CD8-positive, alpha-beta memory T cell (primary cell): ENCODE measurements around the gene KCNMA1. TPM values are rescaled to one million over a fixed set of nuclear protein-coding genes. Genes with fewer than 3 reads are reported as not detected.

Source experiments
- CTCF ChIA-PET: fragments of 350-600 bp; sonication (Branson Sonifier 250); formaldehyde crosslinking; loops from one replicate; lab custom pipeline; 2021; ENCODE audit warnings: antibody characterized with exemption; lab: Charles Lee
- POLR2A ChIA-PET: fragments of 350-600 bp; sonication (Branson Sonifier 250); formaldehyde crosslinking; loops from one replicate; lab custom pipeline; 2021; ENCODE audit warnings: antibody characterized with exemption; lab: Charles Lee
- DNase-seq, 5 donors: peaks; one replicate each; pipeline versions ENCODE4 v3.0.0 to v3.0.0-alpha.2; 2020 to 2022; ENCODE audit warnings: mixed read lengths in 1 of 5
- H3K27ac ChIP-seq: one replicate; pipeline ENCODE4 v1.7.0; 2013; ENCODE audit warnings: low read depth, mild to moderate bottlenecking, low read length, moderate library complexity
- H3K27me3 ChIP-seq: 2 replicates; pipeline ENCODE4 v1.7.0; 2013; ENCODE audit warnings: low read length, mild to moderate bottlenecking; ENCODE audit not compliant: insufficient read depth, poor library complexity, severe bottlenecking
- H3K36me3 ChIP-seq: 2 replicates; pipeline ENCODE4 v1.7.0; 2013; ENCODE audit warnings: mild to moderate bottlenecking, low read length, moderate library complexity; ENCODE audit not compliant: insufficient read depth
- H3K4me1 ChIP-seq: 2 replicates; pipeline ENCODE4 v1.7.0; 2013; ENCODE audit warnings: mild to moderate bottlenecking, low read length, moderate library complexity; ENCODE audit not compliant: insufficient read depth
- H3K4me3 ChIP-seq: 2 replicates; pipeline ENCODE4 v1.7.0; 2013; ENCODE audit warnings: mild to moderate bottlenecking, low read length
- H3K9me3 ChIP-seq: 2 replicates; pipeline ENCODE4 v1.7.0; 2013; ENCODE audit warnings: mild to moderate bottlenecking, low read length
- H3K27ac Mint-ChIP-seq, 8 donors: one replicate each; pipeline ENCODE4 v1.8.0; 2020 to 2021; ENCODE audit warnings: mixed read lengths in 8 of 8, mild to moderate bottlenecking in 6 of 8, inconsistent platforms in 3 of 8, moderate library complexity in 3 of 8
- H3K27me3 Mint-ChIP-seq, 2 donors: one replicate each; pipeline ENCODE4 v1.8.0; 2020 to 2021; ENCODE audit warnings: mixed read lengths in 2 of 2, mild to moderate bottlenecking in 1 of 2, moderate library complexity in 1 of 2
- H3K36me3 Mint-ChIP-seq, 3 donors: one replicate each; pipeline ENCODE4 v1.8.0; 2020 to 2021; ENCODE audit warnings: mixed read lengths in 3 of 3, inconsistent platforms in 1 of 3, mild to moderate bottlenecking in 1 of 3
- H3K4me1 Mint-ChIP-seq, 3 donors: one replicate each; pipeline ENCODE4 v1.8.0; 2020 to 2021; ENCODE audit warnings: mixed read lengths in 3 of 3, inconsistent platforms in 1 of 3, mild to moderate bottlenecking in 1 of 3
- H3K4me3 Mint-ChIP-seq, 7 donors: one replicate each; pipeline ENCODE4 v1.8.0; 2020 to 2021; ENCODE audit warnings: mixed read lengths in 7 of 7, mild to moderate bottlenecking in 6 of 7, moderate library complexity in 4 of 7, inconsistent platforms in 2 of 7
- H3K9me3 Mint-ChIP-seq, 5 donors: one replicate each; pipeline ENCODE4 v1.8.0; 2020 to 2022; ENCODE audit warnings: mixed read lengths in 5 of 5, mild to moderate bottlenecking in 3 of 5, moderate library complexity in 2 of 5, inconsistent platforms in 1 of 5
- polyA plus RNA-seq: library from polyadenylated mRNA; unstranded; fragments of 300-500 nt; fragmentation: Illumina TruSeq; gene quantifications from one replicate; pipeline ENCODE4 v1.2.3, GENCODE V29; 2021
- total RNA-seq, 2 experiments: library from RNA; stranded (reverse); gene quantifications; one replicate each; pipeline ENCODE4 v1.2.3, GENCODE V29; 2021

The KCNMA1 gene
- total and polyA plus RNA-seq, 3 experiments from 2014 or later, result 0.20 to 0.31 TPM; not detected in 1

GRCh38 chr10:77548671-77549070 lies 88.9 kb downstream of the KCNMA1 start:
- Mint-ChIP-seq H3K4me3 (no peak overlapping the region), H3K27me3 (peaks cover 7 to 18% of the 10 kb centered on the region in 2 donors), H3K27ac (no peak overlapping the region), H3K36me3 (no peaks in the 10 kb centered on the region), H3K4me1 (no peaks in the 10 kb centered on the region), H3K9me3 (peaks cover 0 to 6% (median under 1%) of the 10 kb centered on the region in 5 donors)
- Histone ChIP-seq H3K4me1 (no peaks in the 10 kb centered on the region), H3K4me3 (no peak overlapping the region), H3K9me3 (no peaks in the 10 kb centered on the region), H3K27me3 (no peaks in the 10 kb centered on the region), H3K27ac (no peak overlapping the region), H3K36me3 (no peaks in the 10 kb centered on the region)
- POLR2A ChIA-PET, result no interaction called here
- no peak for DNase-seq
- CTCF ChIA-PET, result no interaction called here

DNA sequence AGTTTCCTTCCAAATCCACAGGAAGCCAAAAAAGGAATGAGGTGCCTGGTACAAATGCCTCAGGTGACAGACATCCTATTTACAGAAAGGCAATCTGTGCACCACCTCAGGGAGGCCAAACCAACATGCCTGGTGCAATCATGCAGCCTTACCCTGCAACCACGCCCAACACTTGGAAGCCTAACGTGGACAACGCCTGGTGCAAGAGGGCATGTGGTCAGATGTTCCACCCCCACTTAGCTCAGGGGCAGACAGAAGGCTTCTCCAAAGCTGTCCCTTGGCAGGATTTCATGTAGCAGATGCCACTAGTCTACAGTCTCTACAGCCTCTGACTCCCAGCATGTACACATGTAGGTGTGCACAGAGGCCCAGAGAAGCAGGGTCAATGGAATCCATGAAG lies 89.5 kb downstream of the KCNMA1 start:
- Mint-ChIP-seq H3K9me3 (peaks cover under 1 to 11% (median 4%) of the 10 kb centered on the region in 5 donors), H3K4me1 (no peaks in the 10 kb centered on the region), H3K27ac (no peak overlapping the region), H3K36me3 (no peaks in the 10 kb centered on the region), H3K4me3 (no peak overlapping the region), H3K27me3 (peaks cover 7 to 18% of the 10 kb centered on the region in 2 donors)
- no peaks in the 10 kb centered on the region for H3K4me1 ChIP-seq
- POLR2A ChIA-PET, result no interaction called here
- no peaks in the 10 kb centered on the region for H3K9me3 ChIP-seq
- H3K4me3 ChIP-seq, result no peak overlapping the region
- H3K36me3 ChIP-seq, result no peaks in the 10 kb centered on the region
- no peaks in the 10 kb centered on the region for H3K27me3 ChIP-seq
- no peak overlapping the region for H3K27ac ChIP-seq
- CTCF ChIA-PET, result no interaction called here
- no peak for DNase-seq

DNA sequence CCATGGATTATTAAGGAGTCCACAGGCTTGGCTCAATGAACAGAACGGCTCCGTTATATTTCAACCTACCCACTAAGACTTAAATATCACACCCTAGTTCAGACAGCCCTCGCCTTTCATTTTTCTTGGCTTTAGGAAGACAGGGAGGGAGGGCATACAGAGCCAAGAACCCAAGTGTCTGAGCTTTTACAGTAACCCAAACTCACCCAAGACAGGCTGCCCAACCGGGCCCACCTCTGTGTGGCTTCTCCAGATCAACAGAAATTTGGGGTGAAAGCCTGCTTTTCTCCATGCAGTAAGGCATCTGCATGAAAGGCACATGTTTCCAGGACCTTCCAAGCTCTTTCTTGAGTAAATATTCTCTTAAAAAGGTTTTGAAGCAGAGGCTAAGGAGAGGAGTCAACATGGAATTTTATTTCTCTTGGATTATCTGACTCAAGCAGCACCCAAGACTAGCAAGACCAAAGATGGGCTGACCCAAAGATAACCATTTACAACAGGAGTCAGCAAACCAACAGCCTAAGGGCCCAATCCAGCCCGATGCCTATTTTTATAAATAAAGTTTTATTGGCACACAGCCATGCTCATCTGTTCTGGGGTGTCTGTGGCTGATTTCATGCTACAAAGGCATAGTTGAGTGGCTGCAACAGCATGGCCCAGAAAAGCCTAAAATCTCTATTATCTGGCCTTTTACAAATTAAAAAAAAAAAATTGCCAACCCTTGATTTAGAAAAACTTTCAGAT lies 90.1 kb downstream of the KCNMA1 start:
- no peaks in the 10 kb centered on the region for H3K36me3 ChIP-seq
- no peak overlapping the region for H3K27ac ChIP-seq
- ChIA-PET CTCF (no interaction called here), POLR2A (no interaction called here)
- no peak overlapping the region for H3K4me3 ChIP-seq
- no peaks in the 10 kb centered on the region for H3K9me3 ChIP-seq
- H3K36me3 Mint-ChIP-seq, result no peaks in the 10 kb centered on the region
- no peaks in the 10 kb centered on the region for H3K4me1 ChIP-seq
- no peak for DNase-seq
- H3K9me3 Mint-ChIP-seq, result peaks cover 3 to 16% (median 7%) of the 10 kb centered on the region in 5 donors
- no peaks in the 10 kb centered on the region for H3K27me3 ChIP-seq
- H3K27me3 Mint-ChIP-seq, result peaks cover 5 to 18% of the 10 kb centered on the region in 2 donors
- H3K4me3 Mint-ChIP-seq, result no peak overlapping the region
- H3K27ac Mint-ChIP-seq, result no peak overlapping the region
- no peaks in the 10 kb centered on the region for H3K4me1 Mint-ChIP-seq

DNA sequence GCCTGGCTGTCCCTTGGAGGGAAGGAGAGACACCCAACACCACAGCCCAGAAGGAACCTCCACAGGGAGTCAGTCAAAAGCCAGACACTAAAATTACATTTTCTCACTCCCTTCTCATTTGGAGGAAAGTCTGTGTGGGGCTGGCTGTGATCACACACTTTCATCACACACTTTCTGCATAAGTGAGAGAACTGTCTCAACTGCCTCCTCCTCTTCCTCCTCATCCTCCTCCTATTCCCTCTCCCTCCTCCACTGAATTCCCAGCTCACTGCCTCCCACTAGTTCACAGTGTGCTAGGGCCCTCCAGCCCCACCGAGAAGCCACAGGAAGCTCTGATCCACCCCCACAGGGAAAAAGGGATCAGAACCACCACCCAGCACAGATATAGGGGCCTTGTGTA lies 91.6 kb downstream of the KCNMA1 start:
- DNase-seq, result no peak
- Mint-ChIP-seq H3K36me3 (no peaks in the 10 kb centered on the region), H3K9me3 (peaks cover 4 to 24% (median 7%) of the 10 kb centered on the region in 5 donors), H3K4me1 (no peaks in the 10 kb centered on the region), H3K27ac (no peak overlapping the region), H3K27me3 (peaks cover 7 to 18% of the 10 kb centered on the region in 2 donors), H3K4me3 (no peak overlapping the region)
- no peaks in the 10 kb centered on the region for H3K9me3 ChIP-seq
- ChIA-PET CTCF (no interaction called here), POLR2A (no interaction called here)
- no peaks in the 10 kb centered on the region for H3K27me3 ChIP-seq
- H3K27ac ChIP-seq, result no peak overlapping the region
- H3K4me1 ChIP-seq, result no peaks in the 10 kb centered on the region
- no peak overlapping the region for H3K4me3 ChIP-seq
- H3K36me3 ChIP-seq, result no peaks in the 10 kb centered on the region

DNA sequence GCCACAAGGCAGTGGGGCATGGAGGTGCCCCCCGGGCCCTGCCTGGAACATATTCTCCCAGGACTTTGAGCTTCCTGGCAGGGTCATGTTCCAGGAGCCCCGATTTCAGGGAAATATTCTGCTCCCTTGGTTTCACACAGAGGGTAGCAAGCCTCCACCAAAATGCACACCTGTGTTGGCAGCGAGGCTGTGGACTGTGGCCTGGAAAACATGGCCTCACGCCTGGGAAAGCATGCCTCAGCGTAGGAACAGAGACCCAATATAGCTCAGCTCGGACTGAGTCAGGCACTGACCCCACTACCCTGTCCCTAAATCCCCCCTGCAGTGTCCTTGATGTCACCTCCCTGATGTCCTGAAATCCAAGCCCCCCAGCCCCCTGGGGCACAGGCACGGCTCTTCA lies 92.0 kb downstream of the KCNMA1 start:
- ChIA-PET POLR2A (no interaction called here), CTCF (no interaction called here)
- Mint-ChIP-seq H3K4me3 (no peak overlapping the region), H3K27ac (peak overlapping the region in 1 of 8 donors; percentile 14), H3K4me1 (no peaks in the 10 kb centered on the region), H3K36me3 (no peaks in the 10 kb centered on the region), H3K27me3 (peaks cover 8 to 18% of the 10 kb centered on the region in 2 donors), H3K9me3 (peaks cover 4 to 26% (median 8%) of the 10 kb centered on the region in 5 donors)
- no peaks in the 10 kb centered on the region for H3K4me1 ChIP-seq
- H3K27ac ChIP-seq, result no peak overlapping the region
- H3K4me3 ChIP-seq, result no peak overlapping the region
- no peak for DNase-seq
- H3K36me3 ChIP-seq, result no peaks in the 10 kb centered on the region
- no peaks in the 10 kb centered on the region for H3K9me3 ChIP-seq
- H3K27me3 ChIP-seq, result no peaks in the 10 kb centered on the region

DNA sequence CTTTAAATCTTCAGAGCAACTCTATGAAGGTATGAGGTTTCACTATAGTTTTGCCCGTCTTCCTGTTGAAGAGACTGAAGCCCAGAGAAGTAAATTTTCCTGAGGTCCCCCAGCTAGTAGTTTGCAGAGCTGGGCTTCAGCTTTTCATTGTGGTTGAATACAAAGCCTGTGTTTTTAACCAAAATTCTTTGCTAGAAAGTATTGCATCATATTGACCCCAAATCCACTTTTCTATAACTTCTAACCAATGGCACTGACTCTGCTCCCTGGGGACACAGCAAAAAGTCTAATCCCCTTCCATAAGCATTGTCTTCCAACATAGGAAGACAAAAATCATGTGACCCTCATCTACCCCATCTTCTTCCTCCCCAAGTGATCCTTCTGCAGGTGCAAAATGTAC lies 93.0 kb downstream of the KCNMA1 start:
- Histone ChIP-seq H3K36me3 (no peaks in the 10 kb centered on the region), H3K27me3 (no peaks in the 10 kb centered on the region), H3K4me3 (no peak overlapping the region), H3K27ac (no peak overlapping the region), H3K4me1 (no peaks in the 10 kb centered on the region), H3K9me3 (no peaks in the 10 kb centered on the region)
- Mint-ChIP-seq H3K27ac (no peak overlapping the region), H3K36me3 (no peaks in the 10 kb centered on the region), H3K4me3 (no peak overlapping the region), H3K4me1 (no peaks in the 10 kb centered on the region), H3K27me3 (peaks cover 12 to 18% of the 10 kb centered on the region in 2 donors), H3K9me3 (peaks cover 4 to 26% (median 8%) of the 10 kb centered on the region in 5 donors)
- CTCF ChIA-PET, result interaction anchor here (0.7 kb wide), 1 partner anchor 131 kb away, joined by 3 read pairs; no protein-coding TSS in a partner anchor
- DNase-seq, result no peak
- POLR2A ChIA-PET, result no interaction called here

DNA sequence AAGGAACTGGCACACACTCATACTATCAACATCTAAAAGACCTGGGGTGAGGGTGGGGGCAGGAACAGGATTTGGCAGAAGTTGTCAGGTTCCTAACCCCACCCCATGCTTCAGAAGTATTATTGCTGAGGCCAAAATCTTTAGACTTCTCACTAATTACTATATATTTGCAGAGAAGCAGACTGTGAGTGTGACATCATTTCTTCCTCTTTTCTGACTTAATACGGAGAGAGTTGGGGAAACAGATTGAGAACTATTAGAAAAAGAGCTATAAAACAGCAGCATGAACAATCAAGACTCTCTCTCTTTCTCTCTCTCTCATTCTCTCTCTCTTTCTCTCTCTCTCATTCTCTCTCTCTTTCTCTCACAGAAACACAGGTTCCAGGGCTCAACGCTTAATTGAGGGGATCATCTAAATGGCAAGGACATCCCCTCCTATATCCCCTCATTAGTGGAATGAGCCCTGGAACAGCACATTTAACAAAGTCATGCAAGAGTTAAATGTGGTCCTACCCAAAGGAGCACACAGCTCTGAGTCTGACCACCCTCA lies 94.8 kb downstream of the KCNMA1 start:
- Histone ChIP-seq H3K4me1 (no peaks in the 10 kb centered on the region), H3K36me3 (no peaks in the 10 kb centered on the region), H3K9me3 (no peaks in the 10 kb centered on the region), H3K27ac (no peak overlapping the region), H3K27me3 (no peaks in the 10 kb centered on the region), H3K4me3 (no peak overlapping the region)
- Mint-ChIP-seq H3K4me1 (no peaks in the 10 kb centered on the region), H3K9me3 (peaks cover 4 to 26% (median 8%) of the 10 kb centered on the region in 5 donors), H3K4me3 (no peak overlapping the region), H3K36me3 (no peaks in the 10 kb centered on the region), H3K27ac (no peak overlapping the region), H3K27me3 (peaks cover 12 to 13% of the 10 kb centered on the region in 2 donors)
- CTCF ChIA-PET, result no interaction called here
- DNase-seq, result no peak
- POLR2A ChIA-PET, result no interaction called here

GRCh38 chr10:77541944-77542343 lies 95.7 kb downstream of the KCNMA1 start:
- H3K27ac ChIP-seq, result no peak overlapping the region
- CTCF ChIA-PET, result no interaction called here
- H3K27me3 Mint-ChIP-seq, result peaks cover 11 to 12% of the 10 kb centered on the region in 2 donors

More at GRCh38 chr10:77541944-77542343, 95.7 kb downstream of the KCNMA1 start:
- Mint-ChIP-seq H3K4me3 (no peak overlapping the region), H3K27ac (no peak overlapping the region), H3K4me1 (no peaks in the 10 kb centered on the region), H3K9me3 (peaks cover 4 to 26% (median 8%) of the 10 kb centered on the region in 5 donors), H3K36me3 (no peaks in the 10 kb centered on the region)
- no peak for DNase-seq
- H3K9me3 ChIP-seq, result no peaks in the 10 kb centered on the region
- POLR2A ChIA-PET, result no interaction called here
- no peaks in the 10 kb centered on the region for H3K27me3 ChIP-seq
- no peaks in the 10 kb centered on the region for H3K4me1 ChIP-seq
- no peaks in the 10 kb centered on the region for H3K36me3 ChIP-seq
- no peak overlapping the region for H3K4me3 ChIP-seq
